HG03342 (cell line): ENCODE data around the gene ITGA11.

ENCODE experiments used
- ATAC-seq: cut with Tn5 transposase; IDR thresholded peaks from one replicate; pipeline ENCODE4 v1.9.1; 2021; ENCODE audit warnings: mild to moderate bottlenecking, moderate library complexity; ENCODE audit not compliant: unreplicated experiment

ITGA11 gene

DNA sequence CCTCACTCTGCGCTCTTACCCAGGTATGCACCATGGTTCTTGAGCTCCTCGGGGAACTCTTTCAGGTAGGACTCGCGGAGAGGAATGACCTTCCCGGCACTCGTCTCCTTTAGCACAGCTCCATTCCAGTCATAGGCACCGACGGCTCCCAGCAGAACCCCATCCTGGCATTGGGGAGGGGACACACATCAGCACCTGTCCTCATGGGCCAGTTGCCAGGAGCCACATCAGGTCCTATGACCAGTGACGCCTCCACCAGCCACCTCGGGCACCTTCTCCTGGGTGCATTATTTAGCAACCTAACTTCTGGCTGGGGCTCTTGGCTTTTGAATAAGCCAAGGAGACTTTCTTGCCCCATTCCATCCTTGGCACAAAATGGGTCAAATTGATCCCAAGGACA, 92.5 kb downstream of the ITGA11 start:
- ATAC-seq: no peak

DNA sequence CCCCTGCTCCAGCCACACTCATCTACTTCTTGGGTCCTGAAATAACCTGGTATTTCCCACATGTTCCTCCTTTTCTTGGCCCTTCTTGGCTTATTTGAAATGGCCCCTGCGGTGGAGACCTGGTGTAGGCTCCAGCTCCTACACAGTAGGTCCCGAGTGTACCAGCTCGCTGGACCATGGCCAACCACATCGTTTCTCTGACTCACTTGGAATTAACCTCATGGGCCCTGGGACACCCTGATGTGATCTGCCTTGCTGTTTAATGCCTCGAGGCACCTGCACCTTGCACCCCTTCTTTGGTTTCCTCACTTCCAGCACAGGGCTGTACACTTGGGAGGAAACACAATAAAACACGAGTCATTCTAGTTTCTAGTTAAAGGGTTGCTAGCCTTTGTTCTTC, 94.1 kb downstream of the ITGA11 start:
- ATAC-seq: no peak

DNA sequence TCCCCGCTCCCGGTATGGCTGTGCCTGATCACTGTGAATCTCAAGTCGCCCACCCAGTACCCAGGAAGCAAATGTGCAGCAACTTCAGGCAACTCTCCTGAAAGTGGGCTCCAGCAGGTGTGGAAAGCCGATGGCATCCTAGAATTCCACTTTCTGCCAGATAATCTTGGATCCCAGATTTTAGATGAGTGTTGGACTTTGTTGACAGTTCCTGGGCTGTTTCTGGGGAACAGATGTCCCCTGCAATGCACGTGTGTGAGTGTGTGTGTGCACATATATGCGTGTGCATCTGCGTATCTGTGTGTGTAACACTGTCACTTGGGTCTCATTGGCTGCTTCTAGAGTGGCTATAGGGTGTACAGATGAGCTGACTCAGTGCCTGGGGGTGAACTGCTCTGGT, 95.4 kb downstream of the ITGA11 start:
- ATAC-seq: no peak

DNA sequence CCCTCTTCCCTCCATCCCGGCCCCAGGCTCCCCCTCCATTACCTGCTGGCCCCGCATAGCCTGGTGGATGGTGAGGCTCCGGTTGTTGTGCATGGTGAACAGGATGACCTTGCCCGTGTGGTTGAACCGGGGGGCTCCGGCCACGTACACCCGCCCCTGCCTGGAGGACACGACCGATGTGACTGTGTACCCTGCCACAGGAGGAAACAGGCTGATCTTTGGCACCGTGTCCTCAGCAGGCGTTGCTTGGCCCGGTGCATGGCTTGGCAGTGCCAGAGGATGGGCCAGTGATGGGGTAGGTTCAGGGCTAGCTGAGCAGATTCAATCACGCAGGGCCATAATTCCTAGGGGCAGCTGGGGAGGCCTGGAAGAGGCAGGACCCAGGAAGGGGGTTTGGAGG, 96.3 kb downstream of the ITGA11 start:
- no peak for ATAC-seq

DNA sequence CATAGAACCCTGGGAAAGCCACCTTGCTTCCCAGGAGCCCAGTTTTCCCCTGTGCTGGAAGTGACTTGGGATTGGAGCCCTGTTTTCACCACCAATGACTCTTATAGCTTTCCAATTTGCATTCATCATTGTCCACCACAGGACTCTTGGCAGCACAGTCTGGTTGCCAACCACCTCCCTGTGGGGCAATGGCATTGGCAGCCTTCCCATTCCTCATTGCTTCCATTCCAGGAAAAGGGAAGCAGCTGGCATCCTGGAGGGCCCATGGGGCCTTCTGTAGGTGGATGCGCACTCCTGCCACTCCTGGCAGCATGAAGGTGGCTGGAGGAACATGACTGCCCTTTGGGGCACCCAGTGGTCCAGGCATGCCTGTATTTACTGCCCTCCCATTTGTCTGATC, 96.7 kb downstream of the ITGA11 start:
- ATAC-seq: no peak

DNA sequence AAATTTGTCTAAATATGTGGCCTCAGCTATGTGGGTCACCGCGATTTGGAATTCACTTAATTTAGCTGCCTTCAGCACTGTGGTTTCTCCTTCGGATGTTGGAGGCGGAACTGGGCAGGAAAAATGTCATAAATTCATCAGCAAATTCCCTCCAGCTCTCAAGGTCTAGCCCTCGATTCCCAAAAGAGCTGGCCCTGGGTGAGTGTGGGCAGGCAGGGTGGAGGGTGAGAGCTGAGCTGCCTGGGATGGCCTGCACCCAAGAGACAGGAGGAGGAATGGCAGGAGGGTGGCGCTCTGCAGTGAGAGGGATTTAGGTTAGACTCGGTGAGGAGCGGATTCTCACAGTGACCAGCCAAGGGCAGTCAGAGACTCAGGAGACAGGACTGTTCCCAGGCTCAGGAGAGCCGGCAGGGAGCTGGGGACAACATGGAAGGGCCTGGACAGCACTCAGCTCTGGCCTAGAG, 97.3 kb downstream of the ITGA11 start:
- no peak for ATAC-seq

DNA sequence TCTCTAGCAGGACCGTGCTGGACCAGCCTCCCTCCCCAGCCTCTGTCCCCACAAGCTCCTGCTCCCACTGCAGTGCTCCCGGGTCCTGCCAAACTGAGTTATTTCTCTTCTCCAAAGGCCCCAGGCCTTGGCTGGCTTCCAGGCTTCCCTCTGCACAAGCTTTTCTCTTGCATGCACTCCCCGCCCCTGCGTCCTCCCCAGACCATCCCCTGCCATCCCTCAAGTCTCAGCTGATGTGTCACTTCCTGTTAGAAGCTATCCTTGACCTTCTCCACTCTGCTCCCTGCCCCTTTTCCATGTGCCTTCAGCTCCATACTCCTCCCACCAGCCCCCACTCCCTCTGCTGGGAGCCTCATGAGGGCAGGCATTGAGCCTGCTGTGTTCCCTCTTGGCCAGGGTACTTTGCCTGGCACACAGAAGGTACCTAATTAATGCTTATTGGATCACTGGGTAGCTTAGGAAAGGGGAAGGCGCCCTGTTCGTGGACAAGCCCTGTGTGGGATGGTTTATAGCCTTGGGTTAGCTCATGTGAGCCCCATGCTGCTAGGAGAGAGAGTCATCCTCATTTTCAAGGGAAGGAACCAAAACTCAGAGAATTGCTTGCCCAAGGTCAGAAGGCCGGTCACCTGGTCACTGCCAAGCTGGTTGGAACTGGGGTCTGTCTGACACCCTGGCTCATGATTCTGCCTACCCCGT, 98.0 kb downstream of the ITGA11 start:
- no peak for ATAC-seq

DNA sequence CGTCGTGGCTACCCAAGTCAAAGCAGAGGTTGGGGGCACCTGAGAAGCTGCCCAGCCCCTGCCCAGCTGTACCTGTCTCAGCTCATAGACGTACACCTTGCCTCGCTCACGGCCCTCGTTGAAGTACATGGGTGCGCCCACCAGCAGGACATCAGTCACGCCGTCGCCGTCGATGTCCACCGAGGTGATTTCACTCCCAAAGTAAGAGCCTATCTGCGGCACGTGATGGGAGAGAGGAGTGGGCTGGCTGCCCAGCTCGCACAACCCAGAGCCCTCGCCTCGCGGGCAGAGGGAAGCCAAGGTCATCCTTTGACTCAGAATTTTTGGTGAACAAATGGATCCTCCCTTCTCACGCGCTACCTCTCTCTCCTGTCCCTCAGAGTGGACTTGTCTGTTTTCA, 99.7 kb downstream of the ITGA11 start:
- no peak for ATAC-seq

DNA sequence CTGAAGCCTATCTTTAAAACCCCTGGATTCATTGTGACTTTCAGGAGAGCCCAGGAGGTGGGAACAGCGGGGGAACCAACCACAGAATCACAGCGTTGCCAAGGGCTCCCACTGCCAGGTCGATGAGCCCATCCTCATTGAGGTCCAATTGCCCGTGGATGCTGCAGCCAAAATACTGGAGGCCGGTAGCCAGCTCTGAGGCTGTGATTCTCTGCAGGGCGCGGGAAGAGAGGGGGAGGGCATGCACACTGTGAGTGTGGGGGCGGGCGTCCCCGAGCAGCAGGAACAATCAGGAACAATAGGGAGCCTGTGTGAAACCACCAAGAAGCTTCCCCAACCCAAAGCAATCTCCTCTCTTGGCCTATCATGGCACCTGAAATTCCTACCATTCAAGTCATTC, 101.1 kb downstream of the ITGA11 start:
- no peak for ATAC-seq

DNA sequence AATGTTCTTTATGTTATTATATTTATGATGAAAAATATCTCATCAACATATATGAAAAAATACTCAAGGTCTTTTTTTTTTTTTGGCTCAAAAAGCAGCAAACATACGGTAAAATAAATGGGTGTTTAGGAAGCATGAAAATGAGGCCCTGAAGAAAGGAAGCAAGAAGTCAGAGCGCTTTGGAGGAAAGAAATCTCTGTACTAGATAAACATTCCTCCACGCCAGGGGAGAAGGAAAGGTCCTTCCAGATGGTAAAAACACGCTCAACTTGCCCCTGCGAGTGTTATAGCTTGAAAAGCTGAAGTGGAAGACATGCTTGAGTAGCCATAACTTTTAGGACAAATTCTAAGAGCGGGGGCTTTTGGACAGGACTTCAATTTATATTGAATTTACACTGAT, 101.5 kb downstream of the ITGA11 start:
- no peak for ATAC-seq

DNA sequence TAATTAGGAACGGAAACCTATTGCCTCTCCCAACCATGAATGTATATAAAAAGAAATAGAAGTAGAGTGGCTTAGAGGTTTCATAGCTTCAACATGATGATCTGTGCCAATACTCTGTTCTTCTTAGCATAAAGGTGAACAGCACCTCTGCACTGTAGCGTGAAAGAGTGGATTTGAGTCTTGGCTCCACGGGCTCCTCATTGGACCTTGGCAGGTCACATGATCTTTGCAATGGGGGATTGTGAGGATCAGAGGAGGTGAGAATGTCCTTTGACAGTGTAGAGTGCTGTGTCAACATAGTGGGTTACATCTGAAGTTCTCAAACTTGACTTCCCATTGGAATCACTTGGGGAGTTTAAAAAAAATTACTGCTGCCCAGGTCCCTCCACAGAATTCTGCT, 103.0 kb downstream of the ITGA11 start:
- ATAC-seq: no peak

DNA sequence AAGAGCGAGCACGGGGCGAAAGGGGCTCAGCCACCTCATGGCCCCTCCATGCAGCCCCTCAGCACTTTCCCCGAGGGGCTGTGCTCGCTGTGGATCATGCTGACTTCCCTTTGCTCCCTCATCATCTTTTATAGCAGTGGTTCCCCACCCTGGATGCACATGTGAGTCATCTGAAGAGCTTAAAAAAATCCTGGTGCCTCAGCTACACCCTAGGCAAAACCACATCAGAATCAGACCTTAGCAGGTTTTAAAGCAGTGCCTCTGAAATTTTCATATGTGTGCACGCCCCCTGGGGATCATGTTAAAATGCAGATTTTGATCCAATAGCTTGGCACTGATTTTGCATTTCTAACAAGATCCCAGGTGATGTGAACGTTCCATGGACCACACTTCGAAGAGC, 103.5 kb downstream of the ITGA11 start:
- no peak for ATAC-seq

DNA sequence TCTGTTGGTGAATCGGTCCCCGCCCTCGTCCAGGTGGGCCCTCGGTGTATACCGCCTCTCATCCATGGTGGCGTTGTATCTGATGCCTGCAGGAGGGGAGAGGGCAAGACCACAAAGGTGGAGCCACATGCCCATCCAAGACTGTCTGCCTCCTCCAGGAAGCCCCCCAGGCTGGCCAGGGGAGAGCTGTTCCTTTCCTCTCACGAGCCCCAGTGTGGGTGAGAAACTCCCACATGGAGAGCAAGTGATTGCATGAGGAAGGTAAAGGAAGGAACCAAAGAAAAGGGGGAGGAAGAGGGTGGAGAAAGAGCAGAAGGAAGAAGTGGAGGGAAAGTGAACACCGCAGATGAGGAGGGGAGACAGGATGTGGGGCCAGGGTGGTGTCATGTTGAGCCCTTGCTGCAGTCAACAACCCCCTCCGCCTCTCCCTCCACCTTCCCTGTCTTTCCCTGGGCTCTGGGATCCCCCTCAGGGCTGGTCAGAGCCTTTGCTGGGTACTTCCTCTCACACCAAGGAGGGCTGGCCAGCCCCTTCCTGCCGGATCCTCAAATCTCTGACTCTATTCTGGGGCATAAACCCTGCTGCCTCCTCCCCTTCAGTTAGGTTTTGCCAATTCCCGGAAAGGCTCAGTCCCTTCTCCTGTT, 105.1 kb downstream of the ITGA11 start:
- no peak for ATAC-seq

DNA sequence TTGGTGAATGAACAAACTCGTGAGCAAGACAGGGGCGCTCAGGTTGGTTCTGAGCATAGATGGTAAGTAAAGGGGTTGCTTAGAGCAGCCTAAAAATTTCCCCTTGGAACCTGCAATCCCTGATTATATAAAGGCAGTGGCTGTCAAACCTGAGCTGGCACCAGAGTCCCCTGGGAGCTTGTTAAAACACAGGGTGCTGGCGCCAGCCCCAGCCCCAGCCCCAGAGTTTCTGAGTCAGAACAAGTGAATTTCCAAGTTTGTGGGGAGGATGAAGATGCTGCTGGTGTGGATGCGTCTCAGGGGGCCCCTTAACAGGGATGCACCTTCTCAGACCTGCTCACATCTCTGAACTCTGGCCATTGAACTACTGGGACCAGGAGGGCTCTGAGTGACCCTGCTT, 106.2 kb downstream of the ITGA11 start:
- no peak for ATAC-seq

DNA sequence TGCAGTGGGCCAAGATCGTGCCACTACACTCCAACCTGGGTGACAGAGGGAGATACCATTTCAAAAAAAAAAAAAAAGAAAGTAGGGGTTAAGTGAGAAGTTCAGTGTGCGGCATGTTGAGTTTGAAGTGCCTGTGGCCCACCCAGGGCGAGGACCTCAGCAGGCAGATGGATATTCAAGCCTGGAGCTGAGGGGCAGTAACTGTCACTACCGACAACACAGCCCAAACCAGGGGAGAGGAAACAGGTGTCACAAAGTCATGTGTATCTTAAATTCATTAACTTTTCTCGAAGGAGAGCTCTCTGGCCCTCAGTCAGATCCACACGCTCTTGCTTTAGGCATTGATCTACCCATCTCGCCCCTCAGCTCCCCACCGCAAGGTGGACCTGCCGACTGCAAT, 109.2 kb downstream of the ITGA11 start:
- ATAC-seq: no peak

DNA sequence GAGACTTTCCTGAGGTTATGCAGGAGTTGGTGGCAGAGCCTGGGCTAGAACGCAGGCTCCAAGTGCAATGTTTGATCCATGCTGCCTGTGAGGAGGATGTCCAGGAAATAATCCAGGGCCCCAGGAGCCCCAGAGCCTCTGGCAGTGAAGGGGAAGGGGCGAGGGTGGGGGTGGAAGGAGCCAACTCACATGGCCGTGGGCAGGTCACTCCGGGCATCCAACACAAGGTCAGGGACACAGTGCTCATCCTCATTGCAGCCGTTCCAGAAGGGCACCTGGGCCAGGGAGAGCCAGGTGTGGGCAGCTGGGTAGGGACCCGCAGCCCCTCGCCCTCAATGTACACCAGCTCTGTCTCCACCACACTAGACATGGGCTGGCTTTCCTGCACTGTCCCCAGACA, 110.7 kb downstream of the ITGA11 start:
- ATAC-seq: no peak

DNA sequence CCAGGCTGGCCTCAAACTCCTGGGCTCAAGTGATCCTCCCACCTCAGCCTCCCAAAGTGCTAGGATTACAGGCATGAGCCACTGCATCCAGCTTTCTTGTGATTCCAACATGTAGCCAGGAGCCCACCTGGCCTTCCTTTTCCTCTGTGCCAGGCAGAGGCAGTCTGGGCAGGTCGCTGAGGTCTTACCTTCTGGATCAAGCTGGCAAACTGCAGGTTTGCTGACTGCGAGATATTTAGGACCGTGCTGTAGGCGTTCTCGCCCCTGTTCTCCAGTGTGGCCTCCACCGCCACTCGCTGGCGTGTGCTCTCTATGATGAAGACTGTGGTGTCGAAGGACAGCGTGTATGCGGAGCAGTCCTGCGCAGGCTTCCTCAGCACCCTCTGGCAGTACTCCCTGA, 112.0 kb downstream of the ITGA11 start:
- no peak for ATAC-seq

DNA sequence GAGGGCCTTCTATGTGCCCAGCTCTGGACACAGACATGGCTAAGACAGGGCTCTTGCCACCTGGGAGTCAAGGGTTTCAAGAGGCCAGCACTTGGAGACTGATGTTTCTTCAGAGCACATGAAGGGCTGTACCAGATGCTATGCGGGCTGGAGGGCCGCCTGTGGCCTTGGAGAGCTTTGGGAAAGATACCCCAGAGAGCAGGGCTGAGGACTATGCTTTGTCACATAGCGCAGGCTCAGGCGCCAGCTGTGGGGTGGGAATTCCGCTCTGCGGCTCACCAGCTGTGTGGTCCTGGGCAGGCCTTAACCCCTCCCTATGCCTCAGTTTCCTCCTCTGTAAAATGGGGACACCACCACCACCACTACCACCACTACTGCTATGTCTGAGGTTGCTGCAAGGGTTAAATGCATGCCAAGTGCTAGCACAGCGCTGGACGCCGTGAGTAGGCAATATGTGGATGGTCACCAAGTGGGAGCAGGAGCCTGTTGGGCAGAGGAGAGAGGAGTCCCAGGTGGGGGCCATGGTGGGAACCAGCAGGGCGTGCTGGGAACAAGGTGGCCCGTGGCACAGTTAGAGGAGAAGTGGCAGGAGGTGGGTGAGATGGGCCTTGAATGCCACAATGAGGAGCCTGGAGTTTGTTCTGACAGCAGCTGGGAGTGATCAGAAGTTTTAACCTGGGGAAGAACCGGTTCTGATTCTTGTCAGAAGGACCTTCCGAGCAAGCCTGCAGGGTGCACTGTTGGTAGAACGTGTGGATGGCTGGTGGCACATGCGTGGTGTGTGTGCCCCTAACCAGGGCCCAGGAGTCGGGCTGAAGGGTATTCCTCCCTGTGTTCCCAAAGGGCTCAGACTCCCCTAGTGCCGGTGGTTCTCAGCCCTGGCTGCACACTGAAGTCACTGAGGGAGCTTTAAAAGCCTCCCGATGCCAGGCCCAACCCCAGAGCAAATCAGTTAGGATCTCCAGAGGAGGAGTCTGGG, 112.7 kb downstream of the ITGA11 start:
- ATAC-seq: no peak

DNA sequence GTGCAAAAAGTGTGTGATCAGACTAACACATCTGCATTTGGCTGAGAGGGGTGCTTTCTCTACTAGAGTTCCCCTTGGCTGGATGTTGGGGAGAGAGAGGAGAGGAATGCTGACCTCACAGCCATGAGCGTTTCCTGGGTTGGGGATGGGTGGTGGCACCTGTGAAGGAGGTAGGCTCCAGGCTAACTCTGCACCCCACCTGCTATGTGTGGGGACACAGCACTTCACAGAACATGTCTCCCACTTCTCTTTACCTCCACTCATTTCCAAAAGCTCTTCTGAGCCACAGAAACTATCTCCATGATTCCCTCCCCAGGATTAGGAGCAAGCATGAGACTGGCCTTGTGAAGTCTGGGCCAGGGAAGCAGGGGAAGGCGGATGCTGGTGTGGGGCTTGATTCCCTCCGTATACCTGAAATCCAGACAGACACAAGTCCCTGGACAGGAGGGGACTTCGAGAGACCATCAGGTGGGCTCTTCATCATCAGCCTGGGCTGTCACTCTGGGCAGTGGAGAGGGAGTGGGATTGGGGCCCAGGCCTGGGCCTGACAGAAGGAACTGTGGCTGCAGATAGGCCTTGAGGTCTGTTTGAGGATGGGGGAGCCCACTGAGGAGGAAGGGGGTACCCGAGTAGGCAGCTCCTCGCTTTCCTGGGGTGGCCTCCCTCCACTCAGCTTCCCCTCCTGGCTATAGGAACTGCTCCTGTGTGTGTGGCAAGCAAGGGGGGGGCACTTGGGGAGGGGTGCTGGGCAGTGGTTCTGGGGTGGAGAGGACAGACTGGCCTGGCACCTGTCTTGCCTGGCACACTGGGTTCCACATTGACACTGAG, 113.7 kb downstream of the ITGA11 start:
- no peak for ATAC-seq

DNA sequence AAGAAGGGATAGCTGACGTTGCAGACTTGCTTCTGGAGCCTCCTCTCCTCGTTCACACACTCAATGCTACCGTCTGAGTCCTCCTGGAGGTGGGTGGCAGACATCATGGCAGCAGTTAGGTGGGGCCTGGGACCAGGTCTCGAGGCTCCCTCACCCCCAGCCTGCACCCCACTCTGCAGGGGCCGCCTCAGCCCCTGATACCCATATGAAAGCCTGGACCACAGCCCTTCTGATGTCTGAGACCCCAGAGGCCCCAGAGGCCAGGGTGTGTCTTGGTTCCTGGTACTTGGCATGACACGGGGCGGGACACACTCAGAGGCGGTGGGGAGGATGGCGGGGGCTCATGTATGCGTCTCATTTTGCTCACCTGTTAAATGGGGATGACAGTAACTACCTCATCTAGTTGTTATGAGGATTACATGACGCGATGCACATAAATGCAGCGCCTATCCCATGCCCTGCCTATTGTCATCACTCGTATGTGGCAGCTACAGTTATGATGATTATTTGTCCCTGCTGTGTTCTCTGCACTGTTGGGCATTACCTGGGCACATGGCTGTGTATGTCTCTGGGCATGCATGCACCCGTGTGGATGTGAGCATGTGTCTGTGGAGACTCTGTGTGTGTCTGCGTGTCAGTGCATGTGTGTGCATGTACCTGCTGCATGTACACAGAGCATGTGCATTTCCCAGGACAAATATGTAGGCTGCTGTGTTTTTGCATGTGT, 114.5 kb downstream of the ITGA11 start:
- no peak for ATAC-seq
